NB4 (cell line): Measurements from ENCODE around the gene TPRG1.

Experiments used
- CTCF ChIP-seq: IDR thresholded peaks from one replicate; pipeline ENCODE4 v1.5.1; 2012; ENCODE audit warnings: low read depth, low read length
- MAX ChIP-seq: IDR thresholded peaks from 2 replicates; pipeline ENCODE4 v1.6.1; 2011; ENCODE audit warnings: low read depth, low read length
- POLR2A ChIP-seq: IDR thresholded peaks from 2 replicates; pipeline ENCODE4 v1.6.1; 2011; ENCODE audit warnings: mild to moderate bottlenecking; ENCODE audit not compliant: insufficient read length; ENCODE audit errors: extremely low read depth

- TF ChIP-seq POLR2A (no peak), MAX (no peak), CTCF (no peak)
These were observed 136.2 kb downstream of the TPRG1 start for GRCh38 chr3:189307963-189308362.
